NCI-H82 (cell line): ENCODE results near the gene SLFN12L.

Experiments used
- DNase-seq: peaks from one replicate; lab custom pipeline; 2025; lab: John Stamatoyannopoulos, UW

Gene SLFN12L

DNA sequence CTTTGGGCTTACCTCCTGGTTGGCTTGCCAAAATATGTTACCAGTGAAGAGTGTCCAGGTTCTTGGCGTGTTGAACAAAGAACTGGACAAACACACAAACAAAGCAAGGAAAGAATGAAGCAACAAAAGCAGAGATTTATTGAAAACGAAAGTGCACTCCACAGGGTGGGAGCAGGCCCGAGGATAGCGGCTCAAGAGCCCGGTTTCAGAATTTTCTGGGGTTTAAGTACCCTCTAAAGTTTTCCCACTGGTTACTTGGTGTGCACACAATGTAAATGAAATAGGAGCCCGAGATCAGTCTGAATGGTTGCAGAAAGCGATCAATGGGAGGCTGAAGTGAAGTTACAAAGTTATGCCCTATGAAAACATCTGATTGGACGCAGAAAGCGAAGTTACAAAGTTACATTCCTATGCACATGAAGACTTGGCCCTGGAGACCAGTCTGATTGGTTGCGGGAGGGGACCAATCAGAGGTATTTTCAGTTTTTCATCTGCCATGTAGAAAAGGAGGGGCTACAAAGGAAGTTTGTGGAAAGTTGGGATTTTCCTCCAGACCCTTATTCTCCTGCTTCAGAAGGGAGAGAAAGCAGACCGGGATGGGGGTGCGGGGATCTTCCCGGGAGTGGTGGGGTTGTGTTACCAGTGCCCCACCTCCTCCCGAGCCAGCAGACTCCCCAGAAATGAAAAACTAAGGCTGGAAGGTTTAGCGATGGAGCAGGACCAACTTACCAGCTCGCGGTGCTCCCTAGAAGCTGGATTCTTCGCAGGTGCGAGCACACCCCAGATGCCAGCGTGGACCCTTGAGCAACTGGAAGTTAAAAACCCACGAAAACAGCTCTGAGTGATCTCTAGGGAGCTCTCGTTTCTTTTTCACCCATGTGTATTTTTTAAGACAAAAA lies 105.1 kb downstream of the SLFN12L start, which contains the start of gene SLFN12:
TSS of gene SLFN12 (minus strand) at position 325 of the 899 bp plus-strand sequence. CDS start 9,472 bp downstream, outside the sequence.
- no peak for DNase-seq

- no peak for DNase-seq
These were observed 107.8 kb downstream of the SLFN12L start for GRCh38 chr17:35429702-35430101.

DNA sequence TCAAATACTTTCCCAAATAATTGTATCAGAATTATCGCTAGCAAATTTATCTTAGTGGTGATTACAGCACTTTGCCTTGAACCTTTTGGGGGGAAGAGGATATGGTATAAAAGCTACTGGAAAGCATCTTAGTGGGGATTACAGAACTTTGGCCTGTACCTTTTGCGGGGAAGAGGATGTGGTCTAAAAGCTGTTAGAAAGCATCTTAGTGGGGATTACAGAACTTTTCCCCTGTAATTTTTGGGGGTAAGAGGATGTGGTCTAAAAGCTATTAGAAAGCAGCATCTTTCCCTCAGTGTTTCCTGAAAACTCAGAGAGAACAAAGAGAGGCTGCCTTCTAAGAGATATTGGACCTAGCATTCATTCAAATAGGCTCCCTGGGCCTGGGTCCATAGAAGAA lies 109.2 kb downstream of the SLFN12L start:
- DNase-seq = no peak

GRCh38 chr17:35423761-35424160 lies 113.7 kb downstream of the SLFN12L start:
- DNase-seq = no peak
